GM19023 (cell line): ENCODE results near the gene TDRD5.
A peak's percentile ranks its signal among the peaks of the same experiment; 100 is the strongest.
"Not testable (repeated sequence)": the region's sequence is repeated elsewhere in the genome, so short reads cannot be mapped to it uniquely, and the experiment has no call there.

Experiments
- ATAC-seq: cut with Tn5 transposase; IDR thresholded peaks from one replicate; pipeline ENCODE4 v1.9.1; 2021; ENCODE audit warnings: mild to moderate bottlenecking, moderate library complexity; ENCODE audit not compliant: unreplicated experiment

TDRD5 gene

DNA sequence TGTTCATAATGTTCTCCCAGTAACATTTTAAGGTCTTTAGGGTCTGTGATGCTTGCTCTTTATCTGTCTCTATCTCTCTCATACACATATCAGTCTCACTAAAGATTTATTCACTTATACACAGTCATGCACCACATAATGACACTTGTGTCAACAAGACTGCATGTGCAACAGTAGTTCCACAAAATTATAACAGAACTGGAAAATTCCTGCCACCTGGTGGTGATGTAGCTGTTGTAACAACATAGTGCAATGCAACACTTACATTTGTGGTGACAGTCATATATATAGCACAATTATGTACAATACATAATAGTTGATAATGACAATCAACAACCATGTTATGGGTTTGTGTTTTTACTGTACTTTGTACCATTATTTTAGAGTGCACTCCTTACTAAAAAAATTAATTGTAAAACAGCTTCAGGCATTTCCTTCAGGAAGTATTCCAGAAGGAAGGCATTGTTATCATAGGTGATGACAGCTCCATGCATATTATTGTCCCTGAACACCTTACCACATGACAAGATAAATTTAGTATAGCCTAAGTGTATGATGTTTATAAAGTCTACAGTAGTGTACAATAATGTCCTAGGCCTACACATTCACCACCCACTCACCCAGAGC lies 8.1 kb downstream of the TDRD5 start:
- ATAC-seq, result no peak

DNA sequence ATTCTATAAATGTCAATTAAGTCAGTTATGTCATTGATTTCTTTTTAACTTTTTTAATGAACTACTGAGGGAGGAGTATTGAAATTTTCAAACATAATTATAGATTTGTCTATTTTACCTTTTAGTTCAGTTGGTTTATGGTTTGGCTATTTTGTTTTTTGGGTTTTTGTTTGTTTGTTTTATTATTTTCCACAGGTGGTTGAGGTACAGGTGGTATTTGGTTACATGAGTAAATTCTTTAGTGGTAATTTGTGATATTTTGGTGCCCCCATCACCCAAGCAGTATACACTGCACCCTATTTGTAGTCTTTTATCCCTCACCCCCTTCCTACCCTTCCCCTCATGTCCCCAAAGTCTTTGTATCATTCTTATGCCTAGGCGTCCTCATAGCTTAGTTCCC lies 9.5 kb downstream of the TDRD5 start:
- no peak for ATAC-seq

DNA sequence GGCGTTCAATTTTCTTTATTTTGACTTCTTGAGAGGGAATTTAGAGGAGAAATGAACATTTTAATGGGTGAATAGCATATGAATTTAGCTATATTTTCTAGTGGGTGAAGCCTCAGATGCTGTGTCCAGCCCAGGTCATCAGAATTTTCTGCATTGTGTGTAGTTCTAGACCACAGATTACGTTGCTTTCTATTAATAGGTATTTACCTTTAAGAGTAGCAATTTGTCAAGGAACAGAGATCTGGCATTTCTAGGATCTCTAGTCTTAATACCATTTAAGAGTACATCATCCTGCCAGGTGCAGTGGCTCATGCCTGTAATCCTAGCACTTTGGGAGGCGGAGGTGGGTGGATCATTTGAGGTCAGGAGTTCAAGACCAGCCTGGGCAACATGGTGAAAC lies 20.7 kb downstream of the TDRD5 start:
- ATAC-seq, result no peak

DNA sequence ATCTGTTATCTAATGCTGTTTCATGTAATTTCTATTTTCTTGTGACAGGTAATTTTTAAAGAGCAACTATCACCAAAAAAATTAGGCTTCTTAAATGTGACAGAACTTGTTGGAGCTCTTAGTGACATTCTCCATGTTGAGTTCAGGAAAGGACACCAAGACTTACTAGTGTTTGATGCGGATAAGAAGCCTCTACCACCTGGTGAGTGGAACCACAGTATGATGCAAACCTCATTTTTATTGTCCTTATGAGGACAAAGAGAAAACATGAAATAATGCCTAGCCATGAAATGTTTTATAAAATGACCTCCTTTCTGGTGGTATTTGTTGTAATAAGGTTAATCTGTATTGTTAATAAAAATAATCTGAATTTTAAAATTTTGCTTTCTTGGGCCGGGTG lies 39.1 kb downstream of the TDRD5 start:
- ATAC-seq, result no peak

DNA sequence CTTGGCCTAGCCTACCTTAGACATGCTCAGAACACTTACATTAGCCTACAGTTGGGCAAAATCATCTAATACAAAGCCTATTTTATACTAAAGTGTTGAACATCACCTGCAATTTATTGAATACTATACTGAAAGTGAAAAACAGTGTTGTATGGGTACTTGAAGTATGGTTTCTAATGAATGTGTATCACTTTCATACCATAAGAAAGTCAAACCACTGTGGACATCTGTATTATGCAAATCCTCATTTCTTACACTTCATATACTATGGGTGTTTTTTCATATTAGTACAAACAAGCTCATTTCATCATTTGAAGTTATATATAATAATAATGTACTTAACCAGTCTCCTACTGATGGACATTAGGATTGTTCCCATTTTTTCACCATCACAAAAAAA lies 41.2 kb downstream of the TDRD5 start:
- ATAC-seq, result no peak

DNA sequence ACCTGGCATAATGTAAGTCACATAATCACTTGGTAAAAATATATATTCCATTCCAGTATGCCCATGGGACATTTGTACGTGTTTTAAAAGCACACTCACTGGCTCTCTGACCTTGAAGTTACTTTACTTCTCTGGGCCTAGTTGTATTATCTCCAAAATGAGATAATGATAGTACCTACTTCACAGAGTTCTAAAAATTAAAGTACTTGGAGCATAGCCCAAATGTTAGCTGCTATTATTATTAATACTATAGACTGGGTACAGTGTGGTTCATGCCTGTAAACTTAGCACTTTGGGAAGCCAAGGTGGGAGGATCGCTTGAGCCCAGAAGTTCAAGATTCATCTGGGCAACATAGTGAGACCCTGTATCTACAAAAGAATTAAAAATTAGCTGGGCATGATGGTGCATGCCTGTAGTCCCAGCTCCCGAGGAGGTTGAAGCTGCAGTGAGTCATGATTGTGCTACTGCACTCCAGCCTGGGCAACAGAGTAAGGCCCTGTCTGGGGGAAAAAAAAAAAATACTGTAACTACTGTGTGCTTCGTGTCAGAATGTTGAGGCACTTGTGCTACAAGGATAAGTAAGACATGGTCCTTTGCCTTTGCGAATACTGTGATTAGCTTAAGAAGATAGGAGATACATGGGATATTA lies 45.7 kb downstream of the TDRD5 start:
- ATAC-seq, result no peak

DNA sequence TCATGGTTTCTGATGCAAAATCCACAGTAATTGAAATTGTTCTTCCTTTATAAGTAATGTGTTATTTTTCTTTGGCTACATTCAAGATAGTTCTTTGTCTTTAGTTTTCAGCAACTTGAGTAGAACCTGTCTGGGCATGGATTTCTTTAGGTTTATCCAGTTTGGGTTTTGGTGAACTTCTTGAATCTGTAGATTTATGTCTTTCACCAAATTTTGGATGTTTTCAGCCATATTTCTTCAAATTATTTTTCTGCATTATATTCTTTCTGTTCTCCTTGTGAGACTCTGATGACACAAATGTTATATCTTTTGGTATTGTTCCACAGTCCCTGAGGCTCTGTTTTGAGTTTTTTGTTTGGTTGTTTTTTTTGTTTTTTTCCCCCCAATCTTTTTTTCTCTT lies 69.4 kb downstream of the TDRD5 start:
- ATAC-seq, result no peak

DNA sequence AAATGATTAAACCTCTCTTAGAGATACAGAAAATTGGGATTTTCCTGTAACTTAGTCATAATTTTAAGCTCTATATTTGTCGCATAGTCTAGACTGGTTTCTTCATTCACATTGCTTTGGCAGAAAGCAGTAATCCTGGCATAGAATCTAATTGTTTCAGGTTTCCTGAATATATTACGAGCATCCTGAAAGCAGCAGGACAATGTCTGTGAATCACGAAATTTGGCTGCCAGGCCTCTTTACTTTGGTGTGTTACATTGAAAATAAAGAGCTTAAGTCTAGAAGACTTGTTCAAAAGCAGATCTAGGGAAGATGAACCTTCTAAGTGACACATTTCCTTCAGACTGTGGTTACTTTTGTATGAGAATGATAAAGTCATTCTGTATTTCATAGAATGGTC lies 72.2 kb downstream of the TDRD5 start:
- ATAC-seq, result no peak

DNA sequence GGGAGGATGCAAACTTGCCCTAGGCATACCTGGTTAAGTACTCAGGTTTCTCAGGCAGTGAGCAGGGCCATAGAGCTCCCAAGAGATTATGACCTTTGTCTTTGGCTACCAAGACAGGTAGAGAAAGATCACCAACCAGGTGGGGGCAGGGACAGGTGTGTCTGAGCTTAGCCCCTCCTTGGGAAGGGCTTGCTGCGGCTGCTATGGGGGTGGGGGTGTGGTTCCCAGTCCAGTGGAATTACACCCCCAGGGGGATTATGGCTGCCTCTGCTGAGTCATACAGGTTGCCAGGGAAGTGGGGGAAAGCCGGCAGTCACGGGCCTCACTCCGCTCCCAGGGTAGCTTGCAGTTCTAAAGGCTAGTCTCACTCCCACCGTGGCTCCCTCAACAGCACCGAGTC lies 86.2 kb downstream of the TDRD5 start:
- no peak for ATAC-seq

DNA sequence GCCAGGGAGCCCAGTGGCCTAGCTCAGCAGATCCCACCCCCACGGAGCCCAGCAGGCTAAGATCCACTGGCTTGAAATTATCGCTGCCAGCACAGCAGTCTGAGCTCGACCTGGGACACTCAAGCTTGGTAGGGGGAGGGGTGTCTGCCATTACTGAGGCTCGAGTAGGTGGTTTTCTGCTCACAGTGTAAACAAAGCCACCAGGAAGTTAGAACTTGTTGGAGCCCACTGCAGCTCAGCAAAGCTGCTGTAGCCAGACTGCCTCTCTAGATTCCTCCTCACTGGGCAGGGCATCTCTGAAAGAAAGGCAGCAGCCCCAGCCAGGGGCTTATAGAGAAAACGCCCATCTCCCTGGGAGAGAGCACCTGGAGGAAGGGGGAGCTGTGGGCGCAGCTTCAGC lies 102.9 kb downstream of the TDRD5 start:
- not testable (repeated sequence) for ATAC-seq

DNA sequence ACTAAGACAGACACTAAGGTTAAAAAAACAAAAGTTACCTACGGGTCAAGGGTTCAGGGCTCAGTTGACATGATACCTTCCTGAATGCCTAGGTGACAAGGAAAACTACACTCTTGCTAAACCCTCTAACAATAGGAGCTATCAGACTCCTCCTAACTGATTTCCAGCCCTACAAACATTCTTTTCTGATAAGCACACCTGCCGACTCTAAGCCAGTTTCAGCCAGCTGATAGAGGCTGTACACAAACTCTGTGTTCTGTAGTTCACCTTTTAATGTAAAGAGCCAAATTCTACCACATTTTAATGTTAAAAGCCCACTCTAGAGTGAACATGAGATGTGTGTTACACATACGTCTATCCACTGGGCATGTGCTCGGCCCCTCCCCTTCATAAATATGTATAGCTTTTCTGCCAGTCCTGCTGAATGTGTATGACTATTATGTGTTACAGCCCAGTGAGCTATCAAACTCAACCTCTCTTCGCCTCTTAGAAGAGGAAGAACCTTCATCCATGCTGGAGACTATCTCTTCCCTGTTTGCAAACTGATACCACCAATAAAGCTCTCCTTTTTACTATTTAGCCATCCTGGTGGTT lies 111.4 kb downstream of the TDRD5 start:
- no peak for ATAC-seq

DNA sequence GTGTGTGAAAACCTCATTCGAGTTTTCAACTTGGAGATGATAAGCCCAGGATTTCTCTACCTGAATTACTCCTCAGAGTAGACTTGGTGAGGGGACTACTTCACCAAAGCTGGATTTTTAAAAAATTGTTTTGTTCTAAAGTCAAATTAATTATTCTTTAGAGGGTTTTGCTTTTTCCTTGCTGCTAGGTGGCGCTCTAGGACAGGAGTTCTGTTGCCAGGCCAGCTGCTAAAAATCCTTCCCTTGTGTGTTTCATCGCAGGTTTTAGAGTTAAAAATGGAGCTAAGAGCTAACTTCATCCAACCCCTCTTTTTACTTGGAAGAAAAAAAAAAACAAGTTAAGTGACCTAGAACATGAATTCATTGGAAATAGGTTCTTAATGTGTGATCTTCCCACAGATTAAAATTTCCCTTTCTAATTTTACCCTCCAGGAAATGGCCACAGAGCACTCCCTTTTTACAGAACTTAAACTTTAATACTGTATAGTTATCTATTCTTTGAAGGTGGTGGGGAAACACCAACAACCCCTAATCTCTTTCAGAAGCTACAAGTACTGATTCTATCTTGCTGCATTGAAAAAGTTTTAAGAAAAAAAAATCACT lies 114.8 kb downstream of the TDRD5 start:
- ATAC-seq, result no peak

DNA sequence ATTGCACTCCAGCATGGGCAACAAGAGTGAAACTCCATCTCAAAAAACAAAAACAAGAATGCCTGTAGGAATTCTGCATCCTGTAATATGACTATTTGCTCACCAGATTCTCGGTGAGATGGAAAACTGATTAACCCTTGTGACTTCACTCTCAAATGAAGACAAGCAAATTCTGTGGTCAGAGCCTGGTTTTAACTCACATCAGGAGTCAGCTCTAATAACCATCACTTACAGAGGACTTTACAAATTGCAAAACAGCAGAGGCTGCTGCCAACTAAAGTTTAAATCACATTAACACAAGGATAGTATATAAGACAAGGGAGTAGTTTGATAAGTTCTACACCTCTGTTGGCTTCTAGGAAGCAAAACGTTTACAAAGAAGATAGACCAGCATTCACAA lies 115.8 kb downstream of the TDRD5 start:
- no peak for ATAC-seq

DNA sequence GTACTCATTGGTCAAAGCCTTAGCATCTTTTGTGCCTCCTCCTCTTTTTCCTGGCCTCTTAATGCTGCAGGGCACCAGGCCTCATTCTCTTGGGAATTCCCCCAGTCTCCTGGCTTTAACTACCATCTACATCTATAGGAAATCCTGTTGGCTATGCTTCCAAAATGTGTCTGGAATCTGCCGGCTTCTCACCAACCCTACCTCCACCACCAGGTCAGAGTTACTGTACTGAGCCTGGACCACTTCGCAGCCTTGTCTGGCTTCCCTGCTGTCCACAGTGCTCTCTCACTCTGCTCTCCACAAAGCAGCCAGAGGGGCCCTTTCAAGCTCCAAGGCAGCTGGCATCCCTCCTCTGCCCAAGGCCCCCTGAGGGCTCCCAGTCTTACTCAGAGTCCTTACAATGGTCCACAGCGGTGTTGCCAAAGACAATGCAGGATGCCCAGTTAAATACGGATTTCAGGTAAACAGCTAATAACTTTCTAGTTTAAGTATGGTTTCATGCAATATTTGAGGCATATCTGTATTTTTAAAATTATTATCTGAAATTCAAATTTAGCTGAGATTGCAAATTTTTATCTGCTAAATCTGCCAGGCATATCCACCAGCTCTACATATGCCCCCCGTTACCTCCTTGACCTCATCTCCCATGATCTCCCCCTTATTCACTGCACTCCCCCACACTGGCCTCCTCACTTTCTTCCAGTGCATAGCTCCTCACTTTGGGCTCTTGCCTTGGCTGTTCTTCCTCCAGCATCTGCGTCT lies 117.0 kb downstream of the TDRD5 start:
- no peak for ATAC-seq

DNA sequence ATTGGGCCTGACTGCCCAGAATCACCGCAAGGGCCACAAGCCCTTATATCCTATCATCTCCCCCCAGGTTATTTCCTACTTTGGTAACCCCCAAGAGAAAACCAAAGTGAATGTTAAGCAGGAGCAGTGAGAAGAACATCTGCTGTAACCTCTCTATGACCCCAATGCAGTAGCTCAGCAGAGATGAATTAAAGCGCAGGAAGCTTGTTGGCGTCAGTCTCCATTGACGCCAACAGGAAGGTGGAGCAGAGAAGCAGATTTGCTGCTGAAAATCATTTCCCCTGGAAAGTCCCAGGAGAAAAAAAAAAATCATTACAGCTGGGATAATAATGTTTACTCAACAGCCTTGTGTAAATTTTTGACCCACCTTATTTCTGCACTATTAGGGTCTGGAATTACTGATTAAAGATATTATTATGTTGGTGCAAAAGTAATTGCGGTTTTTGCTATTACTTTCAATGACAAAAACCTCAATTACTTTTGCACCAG lies 118.3 kb downstream of the TDRD5 start:
- peak; percentile 86 for ATAC-seq

DNA sequence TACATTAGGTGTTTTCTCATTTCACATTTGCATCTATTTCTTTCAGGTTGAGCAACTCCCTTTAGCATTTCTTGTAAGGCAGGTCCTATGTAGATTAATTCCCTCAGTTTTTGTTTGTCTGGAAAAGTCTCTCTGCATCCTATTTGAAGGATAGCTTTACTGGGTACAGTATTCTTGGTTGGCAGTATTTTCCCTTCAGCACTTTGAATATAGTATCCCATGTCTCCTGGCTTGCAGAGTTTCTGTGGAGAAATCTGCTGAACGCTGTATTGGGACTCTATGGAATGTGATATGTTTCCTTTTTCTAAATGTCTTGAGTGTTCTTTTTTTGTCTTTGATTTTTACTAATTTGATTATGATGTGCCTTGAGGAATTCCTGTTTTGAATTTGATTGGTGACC lies 122.5 kb downstream of the TDRD5 start:
- no peak for ATAC-seq

DNA sequence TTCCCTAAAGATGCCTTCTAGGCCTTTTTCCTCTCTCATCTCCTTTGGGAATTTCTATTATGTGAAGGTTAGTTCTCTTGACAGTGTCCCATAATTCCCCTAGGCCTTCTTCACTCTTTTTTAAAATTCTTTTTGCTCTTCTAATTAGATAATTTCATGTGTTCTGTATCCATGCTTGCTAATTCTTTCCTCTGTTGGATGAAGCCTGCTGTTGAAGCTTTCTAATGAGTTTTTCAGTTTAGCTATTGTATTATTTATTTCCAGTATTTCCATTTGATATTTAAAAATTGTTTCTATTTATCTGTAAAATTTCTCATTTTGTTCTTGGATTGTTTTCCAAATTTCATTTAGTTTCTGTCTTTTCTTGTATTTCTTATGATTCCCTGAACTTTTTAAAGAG lies 123.0 kb downstream of the TDRD5 start:
- no peak for ATAC-seq

DNA sequence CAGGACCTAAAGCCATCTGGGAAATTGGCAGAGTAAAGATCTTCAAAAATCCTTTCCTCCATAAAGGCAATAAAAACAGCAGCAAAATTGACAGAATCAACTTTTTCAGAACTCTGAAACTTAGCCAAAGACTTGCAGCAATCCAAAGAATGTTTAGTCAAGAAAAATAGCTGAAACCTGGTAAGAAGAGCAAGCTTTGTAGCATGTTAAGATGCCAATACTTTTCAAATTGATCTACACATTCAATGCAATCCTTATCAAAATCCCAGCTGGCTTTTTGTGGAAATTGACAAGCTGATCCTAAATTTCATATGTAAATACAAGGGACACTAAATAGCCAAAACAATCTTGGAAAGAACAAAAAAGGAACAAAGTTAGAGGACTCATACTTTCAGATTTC lies 127.6 kb downstream of the TDRD5 start:
- no peak for ATAC-seq

DNA sequence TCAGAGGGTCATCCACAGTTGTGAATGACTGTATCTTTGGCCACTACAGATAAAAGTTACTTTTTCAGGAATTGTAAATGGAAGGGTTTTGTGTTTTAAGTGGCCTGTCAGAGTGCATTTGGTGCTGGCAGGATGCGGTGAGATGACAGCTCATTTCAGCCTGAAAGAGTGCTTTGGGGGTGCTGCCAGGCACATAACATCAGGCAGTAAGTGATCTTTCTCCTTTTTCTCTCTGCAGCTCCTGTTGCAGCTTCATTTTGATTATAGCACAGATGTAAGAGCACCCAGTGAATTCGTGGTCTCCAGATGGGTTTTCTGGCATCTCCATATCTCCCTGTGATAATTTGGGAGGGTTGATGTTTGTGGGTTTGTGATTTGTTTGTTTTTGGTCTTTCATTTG lies 136.6 kb downstream of the TDRD5 start:
- ATAC-seq, result no peak

DNA sequence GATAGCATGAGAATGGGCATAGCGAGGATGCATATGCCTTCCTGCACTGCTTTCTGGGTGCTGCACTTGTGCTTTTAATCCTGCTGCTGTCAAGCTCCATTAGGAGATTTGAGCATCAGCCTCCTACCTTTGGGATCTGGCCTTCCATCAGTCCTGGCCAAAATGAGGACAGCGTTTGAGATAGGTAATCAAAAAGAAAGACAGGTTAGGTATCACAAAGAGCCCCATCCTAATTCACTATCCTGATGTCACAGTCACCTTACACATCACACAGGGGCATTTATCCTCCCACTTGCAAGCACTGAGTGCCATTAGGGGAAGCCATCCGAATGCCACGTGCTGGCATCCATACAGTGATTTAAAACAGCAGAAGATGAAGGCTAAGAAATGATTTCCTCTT lies 138.2 kb downstream of the TDRD5 start:
- ATAC-seq, result no peak

DNA sequence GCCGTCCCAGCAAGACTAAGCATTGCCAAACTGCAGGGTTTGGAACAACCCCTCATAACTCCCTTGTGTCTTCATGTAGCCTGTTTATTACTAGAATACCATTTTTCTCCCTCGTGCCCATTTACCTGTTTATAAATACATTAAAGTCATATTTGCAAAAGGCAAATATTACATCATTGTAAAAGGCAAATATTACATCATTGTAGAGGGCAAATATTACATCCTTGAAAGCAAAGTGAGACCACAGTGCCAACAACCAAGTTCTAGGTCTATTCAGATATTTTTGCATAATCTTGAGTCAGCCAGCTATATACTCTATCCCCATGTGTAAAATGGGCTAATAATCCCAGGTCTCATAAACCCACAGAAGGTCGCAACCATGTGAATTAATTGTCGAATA lies 140.0 kb downstream of the TDRD5 start:
- ATAC-seq, result no peak
